HEK293T (cell line): ENCODE data around the gene ALDH3A1.

ENCODE experiments used
- BHLHE40 ChIP-seq: fragments of 450-650 bp; IDR thresholded peaks from 2 replicates; pipeline ENCODE4 v1.6.1; 2016; ENCODE audit warnings: mild to moderate bottlenecking, moderate library complexity, borderline replicate concordance
- ELF4 ChIP-seq: fragments of 450-650 bp; IDR thresholded peaks from 2 replicates; pipeline ENCODE4 v1.6.1; 2017; ENCODE audit warnings: antibody characterized with exemption
- FOXM1 ChIP-seq: fragments of 450-650 bp; IDR thresholded peaks from 2 replicates; pipeline ENCODE4 v1.6.1; 2017; ENCODE audit warnings: mild to moderate bottlenecking, borderline replicate concordance
- L3MBTL2 ChIP-seq: fragments of 450-650 bp; conservative IDR thresholded peaks from 2 replicates; pipeline ENCODE4 v1.6.1; 2016; ENCODE audit warnings: mild to moderate bottlenecking
- SP1 ChIP-seq: fragments of 450-650 bp; IDR thresholded peaks from 2 replicates; pipeline ENCODE4 v1.6.1; 2017
- TARDBP ChIP-seq: fragments of 450-650 bp; IDR thresholded peaks from 2 replicates; pipeline ENCODE4 v1.6.1; 2016

- TF ChIP-seq FOXM1 (no peak), ELF4 (no peak), L3MBTL2 (no peak), BHLHE40 (no peak), SP1 (no peak), TARDBP (no peak)
Measured at GRCh38 chr17:19738757-19739156, 9.3 kb downstream of the ALDH3A1 start.
